SK-N-MC (cell line): ENCODE measurements around the gene LSM14A.

Experiments
- EZH2 ChIP-seq: fragments of 200-600 bp; sonication (generic); IDR thresholded peaks from one replicate; pipeline ENCODE4 v1.6.1; 2017; ENCODE audit warnings: antibody characterized with exemption
- FOXP2 ChIP-seq: optimal IDR thresholded peaks from 2 replicates; pipeline ENCODE3; 2011; ENCODE audit warnings: mild to moderate bottlenecking, moderate library complexity; ENCODE audit not compliant: insufficient read depth; ENCODE audit errors: extremely low read length, control extremely low read depth
- POLR2AphosphoS5 ChIP-seq: IDR thresholded peaks from 2 replicates; pipeline ENCODE4 v1.6.1; 2012; ENCODE audit warnings: mild to moderate bottlenecking, low read depth, low read length, borderline replicate concordance

GRCh38 chr19:34173193-34173956, 1.1 kb downstream of the LSM14A start:
- TF ChIP-seq POLR2AphosphoS5 (no peak), EZH2 (no peak), FOXP2 (no peak)
